Measurements from ENCODE around the gene TIMM23B. TPM values are rescaled to one million over a fixed set of nuclear protein-coding genes. Genes with fewer than 3 reads are reported as not detected.
"Not testable (repeated sequence)": the region's sequence is repeated elsewhere in the genome, so short reads cannot be mapped to it uniquely, and the experiment has no call there.

Gene TIMM23B
- total and polyA plus RNA-seq, 2 donors, result 11.4 to 16.3 TPM

GRCh38 chr10:50016926-50017325 is 75.1 kb downstream of the TIMM23B start:
- 79% methylated on average over 5 of the region's 5 CpGs for WGBS
- not testable (repeated sequence) for H3K27ac ChIP-seq (ENCODE audit: low read depth); H3K4me1 ChIP-seq (ENCODE audit: insufficient read depth)

GRCh38 chr10:50017646-50018045 is 75.8 kb downstream of the TIMM23B start:
- 87% methylated on average over 5 of the region's 5 CpGs for WGBS
- H3K4me3 ChIP-seq (ENCODE audit: low read depth, low read length); H3K27ac ChIP-seq (ENCODE audit: low read depth); DNase-seq (ENCODE audit: extremely low spot score); H3K4me1 ChIP-seq (ENCODE audit: insufficient read depth); H3K36me3 ChIP-seq (ENCODE audit: insufficient read depth): not testable (repeated sequence)

More at GRCh38 chr10:50016926-50017325, 75.1 kb downstream of the TIMM23B start:
- not testable (repeated sequence) for H3K36me3 ChIP-seq (ENCODE audit: insufficient read depth); H3K4me3 ChIP-seq (ENCODE audit: low read depth, low read length); DNase-seq (ENCODE audit: extremely low spot score)

GRCh38 chr10:50019279-50019678 is 77.4 kb downstream of the TIMM23B start:
- not testable (repeated sequence) for H3K4me3 ChIP-seq (ENCODE audit: low read depth, low read length); H3K4me1 ChIP-seq (ENCODE audit: insufficient read depth); H3K36me3 ChIP-seq (ENCODE audit: insufficient read depth); DNase-seq (ENCODE audit: extremely low spot score); H3K27ac ChIP-seq (ENCODE audit: low read depth)
- 75% methylated on average over 3 of the region's 3 CpGs for WGBS

GRCh38 chr10:50020451-50021024 is 78.7 kb downstream of the TIMM23B start:
- H3K4me1 ChIP-seq (ENCODE audit: insufficient read depth); H3K4me3 ChIP-seq (ENCODE audit: low read depth, low read length); H3K27ac ChIP-seq (ENCODE audit: low read depth); H3K36me3 ChIP-seq (ENCODE audit: insufficient read depth); DNase-seq (ENCODE audit: extremely low spot score): not testable (repeated sequence)
- WGBS, result 83% methylated on average over 13 of the region's 13 CpGs

- no peak overlapping the region for H3K4me3 ChIP-seq (ENCODE audit: low read depth, low read length)
- no peak for DNase-seq (ENCODE audit: extremely low spot score)
- H3K4me1 ChIP-seq (ENCODE audit: insufficient read depth), result no peaks in the 10 kb centered on the region
- WGBS, result 79% methylated on average over 3 of the region's 3 CpGs
- no peaks in the 10 kb centered on the region for H3K36me3 ChIP-seq (ENCODE audit: insufficient read depth)
- no peak overlapping the region for H3K27ac ChIP-seq (ENCODE audit: low read depth)
Measured at GRCh38 chr10:50021646-50022045, 79.8 kb downstream of the TIMM23B start.

Small RNAs within 50 kb of the gene (small RNA-seq; reads per million reads assigned to genes)
- gene RNA5SP317 (not detected), gene SNORA74C-2 (not detected)

Other genes with a start within 250 kb of the TIMM23B start
- 0.79 TPM for gene OGDHL, start 179.7 kb upstream of the TIMM23B start, total RNA-seq
- 0.87 TPM for gene OGDHL, start 179.7 kb upstream of the TIMM23B start, polyA plus RNA-seq
- gene PARG, start within 50 bp of the TIMM23B start, total RNA-seq, result 65.6 TPM
- 12.6 TPM for gene PARG, start within 50 bp of the TIMM23B start, polyA plus RNA-seq
- 8.2 TPM for gene AGAP6, start 46.4 kb downstream of the TIMM23B start, total RNA-seq
- gene AGAP6, start 46.4 kb downstream of the TIMM23B start, polyA plus RNA-seq, result 8.1 TPM
- 41.4 TPM for gene WASHC2A, start 125.9 kb downstream of the TIMM23B start, total RNA-seq
- 32.1 TPM for gene WASHC2A, start 125.9 kb downstream of the TIMM23B start, polyA plus RNA-seq

Measured in urinary bladder (tissue), 4 donors.